HL-60/S4 treated with retinoic acid at 250 ng/mL for 4 days and 3 days (cell line): ENCODE results near the gene SNRPN.
"Not testable (repeated sequence)": the region's sequence is repeated elsewhere in the genome, so short reads cannot be mapped to it uniquely, and the experiment has no call there.

Experiments used
- in situ Hi-C: fragments of 300-500 bp; cut with MboI; formaldehyde crosslinking; loops from 2 replicates; pipeline ENCODE4 v1.7.0; 2022; ENCODE audit warnings: low sequenced_read_pairs

SNRPN gene

DNA sequence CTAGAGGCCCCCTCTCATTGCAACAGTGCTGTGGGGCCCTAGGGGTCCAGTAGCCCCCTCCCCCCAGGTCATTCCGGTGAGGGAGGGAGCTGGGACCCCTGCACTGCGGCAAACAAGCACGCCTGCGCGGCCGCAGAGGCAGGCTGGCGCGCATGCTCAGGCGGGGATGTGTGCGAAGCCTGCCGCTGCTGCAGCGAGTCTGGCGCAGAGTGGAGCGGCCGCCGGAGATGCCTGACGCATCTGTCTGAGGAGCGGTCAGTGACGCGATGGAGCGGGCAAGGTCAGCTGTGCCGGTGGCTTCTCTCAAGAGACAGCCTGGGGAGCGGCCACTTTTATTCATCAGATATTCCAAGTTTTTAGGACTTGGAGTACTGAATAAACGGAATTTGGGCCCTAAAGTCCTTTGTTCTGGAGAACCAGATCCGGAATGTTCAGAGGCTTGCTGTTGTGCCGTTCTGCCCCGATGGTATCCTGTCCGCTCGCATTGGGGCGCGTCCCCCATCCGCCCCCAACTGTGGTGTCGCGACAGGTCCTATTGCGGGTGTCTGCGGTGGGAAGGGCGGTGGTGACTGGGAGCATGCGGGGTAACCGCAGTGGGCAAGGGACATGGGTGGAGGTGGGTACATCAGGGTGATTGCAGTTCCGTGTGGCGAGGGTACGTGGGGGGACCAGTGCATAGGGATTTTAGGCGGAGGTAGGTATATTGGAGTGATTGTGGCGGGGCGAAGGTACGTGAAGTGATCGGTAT lies at the start of gene SNRPN, which contains the start of gene SNURF:
Gene SNRPN (plus strand): TSS at position 205 of the 748 bp plus-strand sequence. CDS start 19,467 bp downstream, outside the sequence.
Gene SNURF (plus strand): TSS at position 205 of the 748 bp plus-strand sequence. CDS start 62 bp downstream, at position 267.
- in situ Hi-C loops: no loop called here

- in situ Hi-C loops: no loop called here
Observed at GRCh38 chr15:24916305-24917009, 38.3 kb upstream of the SNRPN start.

GRCh38 chr15:24917431-24917830 lies 37.4 kb upstream of the SNRPN start:
- in situ Hi-C loops: no loop called here

DNA sequence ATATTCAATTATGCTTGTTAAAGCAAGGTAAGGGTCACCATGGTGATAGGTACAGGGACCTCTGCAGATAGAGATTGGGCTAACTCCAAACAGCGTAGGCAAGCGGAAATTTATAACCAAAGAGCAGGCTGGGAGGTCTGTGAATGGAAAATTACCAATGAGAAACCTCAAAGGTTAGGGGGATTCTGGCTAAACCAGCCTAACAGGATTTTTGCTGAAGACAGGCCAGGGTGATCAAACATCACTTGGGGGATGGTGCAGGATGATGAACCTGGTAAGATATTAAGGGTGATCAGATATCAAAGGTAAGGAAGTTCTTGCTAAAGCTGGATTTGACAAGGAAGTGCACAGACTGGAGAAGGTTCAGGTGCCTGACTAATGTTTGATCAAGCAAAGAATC lies 35.3 kb upstream of the SNRPN start:
- in situ Hi-C loops: no loop called here

GRCh38 chr15:24922781-24923180 lies 32.0 kb upstream of the SNRPN start:
- in situ Hi-C loops: not testable (repeated sequence)

GRCh38 chr15:24924153-24924552 lies 30.6 kb upstream of the SNRPN start:
- in situ Hi-C loops: no loop called here

- in situ Hi-C loops: no loop called here
Observed at GRCh38 chr15:24924621-24925020, 30.2 kb upstream of the SNRPN start.

DNA sequence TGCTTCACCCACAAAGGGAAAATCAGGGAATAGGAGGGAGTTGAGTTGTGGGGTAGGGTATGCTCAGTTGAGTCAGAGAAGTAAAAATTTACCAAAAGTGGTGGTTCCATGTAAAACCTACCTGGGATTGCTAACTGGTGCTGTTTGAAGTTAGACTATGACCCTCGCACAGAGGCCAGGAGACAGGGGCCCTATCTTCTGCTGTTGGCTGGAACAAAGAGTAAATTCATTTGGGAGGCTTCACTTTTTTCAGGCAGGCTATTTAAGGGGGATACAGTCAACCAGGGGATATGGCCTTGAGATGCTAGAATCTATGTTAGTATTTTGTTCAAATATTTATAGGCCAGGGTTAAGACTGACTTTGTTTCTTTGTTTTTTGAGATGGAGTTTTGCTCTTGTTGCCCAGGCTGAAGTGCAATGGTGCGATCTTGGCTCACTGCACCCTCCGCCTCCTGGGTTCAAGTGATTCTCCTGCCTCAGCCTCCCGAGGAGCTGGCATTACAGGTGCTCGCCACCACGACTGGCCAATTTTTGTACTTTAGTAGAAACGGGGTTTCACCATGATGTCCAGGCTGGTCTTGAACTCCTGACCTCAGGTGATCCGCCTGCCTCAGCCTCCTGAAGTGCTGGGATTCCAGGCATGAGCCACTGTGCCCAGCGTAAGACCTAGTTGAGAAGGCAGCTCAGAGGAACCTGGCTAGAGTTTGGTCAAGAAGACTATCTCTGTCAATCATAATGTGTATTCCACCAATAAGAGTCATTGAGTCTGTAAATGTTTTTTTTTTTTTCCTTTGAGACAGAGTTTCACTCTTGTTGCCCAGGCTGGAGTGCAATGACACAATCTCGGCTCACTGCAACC lies 22.7 kb upstream of the SNRPN start:
- in situ Hi-C loops: not testable (repeated sequence)

DNA sequence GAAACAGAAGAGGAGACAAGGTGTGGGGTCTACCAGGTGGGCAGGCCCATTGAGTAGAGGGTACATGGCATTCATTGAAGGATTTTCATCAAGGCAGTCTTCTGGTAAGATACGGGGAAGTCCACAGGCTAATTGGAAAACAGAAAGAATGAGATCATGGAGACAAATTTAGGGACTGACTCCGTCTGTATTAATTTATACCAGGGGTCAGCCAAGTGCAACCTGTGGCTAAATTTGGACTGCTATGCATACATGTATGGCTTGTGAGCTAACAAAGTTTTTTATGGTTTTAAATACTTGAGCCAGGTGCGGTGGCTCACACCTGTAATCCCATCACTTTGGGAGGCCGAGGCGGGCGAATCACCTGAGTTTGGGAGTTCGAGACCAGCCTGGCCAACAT lies 21.1 kb upstream of the SNRPN start:
- in situ Hi-C loops: no loop called here

DNA sequence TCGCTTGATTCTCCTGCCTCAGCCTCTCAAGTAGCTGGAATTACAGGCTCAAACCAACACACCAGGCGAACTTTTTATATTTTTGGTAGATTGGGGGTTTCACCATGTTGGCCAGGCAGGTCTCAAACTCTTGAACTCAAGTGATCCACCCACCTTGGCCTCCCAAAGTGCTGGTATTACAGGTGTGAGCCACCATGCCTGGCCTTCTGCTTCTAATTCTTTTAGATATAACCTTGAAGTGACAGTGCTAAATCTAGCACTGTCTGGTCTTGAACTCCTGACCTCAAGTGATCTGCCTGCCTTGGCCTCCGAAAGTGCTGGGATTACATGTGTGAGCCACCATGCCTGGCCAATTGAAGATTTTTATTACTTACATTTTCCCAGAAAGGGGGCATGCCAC lies 16.6 kb upstream of the SNRPN start:
- in situ Hi-C loops: not testable (repeated sequence)

- in situ Hi-C loops: no loop called here
Observed at GRCh38 chr15:24940236-24940635, 14.6 kb upstream of the SNRPN start.

- in situ Hi-C loops: no loop called here
Observed at GRCh38 chr15:24943361-24943760, 11.4 kb upstream of the SNRPN start.

- in situ Hi-C loops: no loop called here
Observed at GRCh38 chr15:24944954-24945353, 9.8 kb upstream of the SNRPN start.

GRCh38 chr15:24945711-24946110 lies 9.1 kb upstream of the SNRPN start:
- in situ Hi-C loops: no loop called here

- in situ Hi-C loops: no loop called here
Observed at GRCh38 chr15:24948495-24948894, 6.3 kb upstream of the SNRPN start.

GRCh38 chr15:24955531-24955921 lies 739 bp downstream of the SNRPN start:
- in situ Hi-C loops: no loop called here

DNA sequence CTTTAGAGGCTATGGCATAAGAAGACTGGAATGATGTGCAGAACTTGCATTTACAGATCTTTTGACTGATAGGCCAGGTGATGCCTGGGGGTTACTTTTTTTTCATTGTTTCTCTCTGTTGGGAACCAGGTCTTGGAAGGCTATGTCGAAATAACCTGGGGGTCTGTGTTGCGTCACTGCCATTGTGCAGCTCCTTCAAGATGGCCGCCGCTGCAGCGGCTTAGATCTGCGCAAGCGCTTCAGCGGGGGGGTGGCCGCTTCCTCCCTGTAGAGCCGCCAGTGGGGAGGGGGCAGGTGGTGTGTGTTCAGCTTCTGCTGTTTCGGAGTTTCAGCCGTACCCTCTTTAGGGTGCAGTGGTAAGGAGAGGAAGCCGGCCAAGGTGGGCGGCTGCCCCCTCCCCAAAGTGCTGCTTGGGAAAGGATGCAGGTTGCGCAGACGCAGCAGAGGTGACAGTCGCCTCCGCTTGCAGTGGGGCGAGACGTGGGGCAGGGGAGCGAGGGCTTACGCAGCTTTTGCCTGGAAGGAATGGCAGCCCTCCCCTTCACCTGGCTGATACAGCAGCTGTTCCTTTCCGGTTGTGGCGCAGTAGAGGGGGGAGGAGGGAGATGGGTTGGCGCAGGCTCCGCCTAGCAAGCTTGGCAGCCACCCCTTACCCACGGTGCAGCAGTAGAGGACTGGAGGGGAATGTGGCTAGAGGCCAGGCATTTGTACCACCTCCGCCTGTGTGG lies 1.5 kb downstream of the SNRPN start:
- in situ Hi-C loops: no loop called here

- in situ Hi-C loops: no loop called here
Observed at GRCh38 chr15:24957691-24958090, 2.9 kb downstream of the SNRPN start.

- in situ Hi-C loops: no loop called here
Observed at GRCh38 chr15:24961967-24962366, 7.2 kb downstream of the SNRPN start.

- in situ Hi-C loops: no loop called here
Observed at GRCh38 chr15:24962880-24963279, 8.1 kb downstream of the SNRPN start.
